H1 (cell line): Measurements from ENCODE around the gene WDR43. TPM values are rescaled to one million over a fixed set of nuclear protein-coding genes. Genes with fewer than 3 reads are reported as not detected.

Source experiments
- CTCF ChIA-PET: fragments of 300-600 bp; sonication (Branson Sonifier 250); formaldehyde crosslinking; loops from one replicate; lab custom pipeline; 2021; ENCODE audit not compliant: partially characterized antibody; lab: Charles Lee
- POLR2A ChIA-PET: fragments of 300-600 bp; sonication (Branson Sonifier 250); formaldehyde crosslinking; loops from one replicate; lab custom pipeline; 2021; ENCODE audit warnings: inconsistent platforms; ENCODE audit not compliant: partially characterized antibody; lab: Charles Lee
- DNase-seq, 2 experiments: peaks; one replicate each; pipeline versions ENCODE4 v3.0.0 to v3.0.0-alpha.2; 2010 to 2022; ENCODE audit warnings: low spot score in 2 of 2, low read depth in 1 of 2, mixed read lengths in 1 of 2
- FAIRE-seq: peaks from 2 replicates; lab custom pipeline; 2011; peaks lifted over from hg19 to GRCh38; lab: Jason Lieb, UNC
- H2AFZ ChIP-seq: 2 replicates; pipeline ENCODE4 v1.8.1; 2012; ENCODE audit warnings: low read length, inconsistent platforms
- H2AK5ac ChIP-seq: 2 replicates; pipeline ENCODE4 v1.6.1; 2013; ENCODE audit warnings: low read depth, low read length
- H2BK120ac ChIP-seq: replicated peaks from 2 replicates; pipeline ENCODE3; 2013; ENCODE audit warnings: low read depth, low read length, inconsistent platforms
- H2BK12ac ChIP-seq: 2 replicates; pipeline ENCODE4 v1.6.1; 2013; ENCODE audit warnings: low read depth, low read length
- H2BK15ac ChIP-seq: 2 replicates; pipeline ENCODE4 v1.6.1; 2013; ENCODE audit warnings: low read length
- H2BK20ac ChIP-seq: 2 replicates; pipeline ENCODE4 v1.6.1; 2013; ENCODE audit warnings: low read length
- H2BK5ac ChIP-seq: 2 replicates; pipeline ENCODE4 v1.6.1; 2013; ENCODE audit warnings: low read depth, low read length
- H3K14ac ChIP-seq: 2 replicates; pipeline ENCODE4 v1.6.1; 2013; ENCODE audit warnings: inconsistent platforms; ENCODE audit not compliant: insufficient read length
- H3K18ac ChIP-seq: 2 replicates; pipeline ENCODE4 v1.6.1; 2013; ENCODE audit warnings: low read length; ENCODE audit errors: extremely low read depth
- H3K23ac ChIP-seq: 2 replicates; pipeline ENCODE4 v1.6.1; 2013; ENCODE audit warnings: inconsistent platforms; ENCODE audit not compliant: insufficient read length
- H3K23me2 ChIP-seq: 2 replicates; pipeline ENCODE4 v1.6.1; 2013; ENCODE audit warnings: low read depth, low read length
- H3K27ac ChIP-seq: 2 replicates; pipeline ENCODE4 v1.6.1; 2011; ENCODE audit warnings: low read depth, low read length, inconsistent platforms
- H3K27me3 ChIP-seq, 4 experiments: replicated peaks in 1 of 4; 1 replicate in 1 of 4; 2 replicates in 3 of 4; pipeline versions ENCODE4 v1.6.1 to v1.8.1; 2011 to 2013; ENCODE audit warnings: low read length in 3 of 4, mild to moderate bottlenecking in 3 of 4, inconsistent platforms in 2 of 4, mixed read lengths in 2 of 4, moderate library complexity in 1 of 4; ENCODE audit not compliant: control insufficient read depth in 3 of 4, insufficient read depth in 3 of 4; ENCODE audit errors: extremely low read depth in 1 of 4
- H3K36me3 ChIP-seq, 4 experiments: 2 replicates each; pipeline versions ENCODE4 v1.6.1 to v1.8.1; 2011 to 2013; ENCODE audit warnings: mild to moderate bottlenecking in 4 of 4, low read length in 3 of 4, moderate library complexity in 2 of 4, control low read depth in 1 of 4, inconsistent platforms in 1 of 4; ENCODE audit not compliant: insufficient read depth in 4 of 4, control insufficient read depth in 2 of 4
- H3K4ac ChIP-seq: replicated peaks from 2 replicates; pipeline ENCODE3; 2013; ENCODE audit warnings: low read length, low read depth, mixed read lengths, inconsistent platforms; ENCODE audit not compliant: insufficient read length
- H3K4me1 ChIP-seq, 4 experiments: replicated peaks in 1 of 4; 1 replicate in 1 of 4; 2 replicates in 3 of 4; pipeline versions ENCODE4 v1.6.1 to v1.8.1; 2011 to 2013; ENCODE audit warnings: low read length in 3 of 4, inconsistent platforms in 2 of 4, mixed read lengths in 1 of 4; ENCODE audit not compliant: insufficient read depth in 4 of 4, control insufficient read depth in 3 of 4
- H3K4me2 ChIP-seq, 2 experiments: 2 replicates each; pipeline versions ENCODE4 v1.6.1 to v1.8.1; 2011 to 2013; ENCODE audit warnings: low read depth in 2 of 2, low read length in 2 of 2, control low read depth in 1 of 2, inconsistent platforms in 1 of 2, mild to moderate bottlenecking in 1 of 2; ENCODE audit not compliant: insufficient read depth in 1 of 2
- H3K4me3 ChIP-seq, 4 experiments: fragments of 200-600, 300-600 bp in 1 of 4; sonication (generic), shearing (Covaris generic), sonication (Bioruptor Twin) in 1 of 4; 2 replicates each; pipeline versions ENCODE4 v1.5.1 to v1.8.1; 2011 to 2016; ENCODE audit warnings: low read length in 4 of 4, low read depth in 3 of 4, control low read depth in 2 of 4, inconsistent platforms in 2 of 4, mild to moderate bottlenecking in 2 of 4, mixed read lengths in 1 of 4, moderate library complexity in 1 of 4; ENCODE audit not compliant: insufficient read depth in 2 of 4; ENCODE audit errors: extremely low read depth in 1 of 4
- H3K56ac ChIP-seq: replicated peaks from 2 replicates; pipeline ENCODE3; 2013; ENCODE audit warnings: low read depth, mild to moderate bottlenecking, mixed read lengths, low read length, inconsistent platforms; ENCODE audit not compliant: insufficient read length
- H3K79me1 ChIP-seq: 2 replicates; pipeline ENCODE4 v1.6.1; 2013; ENCODE audit warnings: low read depth, low read length, control low read depth
- H3K79me2 ChIP-seq, 2 experiments: 2 replicates each; pipeline versions ENCODE4 v1.6.1 to v1.8.1; 2012 to 2013; ENCODE audit warnings: low read length in 2 of 2, mild to moderate bottlenecking in 2 of 2, inconsistent platforms in 1 of 2; ENCODE audit not compliant: insufficient read depth in 2 of 2, control insufficient read depth in 1 of 2
- H3K9ac ChIP-seq, 4 experiments: replicated peaks in 1 of 4; 1 replicate in 1 of 4; 2 replicates in 3 of 4; pipeline versions ENCODE4 v1.6.1 to v1.8.1; 2011 to 2013; ENCODE audit warnings: low read depth in 3 of 4, low read length in 3 of 4, control low read depth in 2 of 4, mild to moderate bottlenecking in 2 of 4, moderate library complexity in 2 of 4, inconsistent platforms in 1 of 4; ENCODE audit errors: extremely low read depth in 1 of 4
- H3K9me3 ChIP-seq, 2 experiments: 2 replicates each; pipeline versions ENCODE4 v1.6.1 to v1.8.1; 2012 to 2013; ENCODE audit warnings: mild to moderate bottlenecking in 2 of 2, moderate library complexity in 2 of 2, control low read depth in 1 of 2, inconsistent platforms in 1 of 2, low read depth in 1 of 2, low read length in 1 of 2, mixed read lengths in 1 of 2; ENCODE audit not compliant: insufficient read depth in 2 of 2
- H4K20me1 ChIP-seq, 2 experiments: replicated peaks in 1 of 2; 2 replicates each; pipeline versions ENCODE3 to v1.8.1; 2011 to 2013; ENCODE audit warnings: inconsistent platforms in 2 of 2, low read length in 2 of 2, mild to moderate bottlenecking in 1 of 2; ENCODE audit not compliant: insufficient read depth in 2 of 2, control insufficient read depth in 1 of 2
- H4K5ac ChIP-seq: 2 replicates; pipeline ENCODE4 v1.6.1; 2013; ENCODE audit warnings: low read length, low read depth, mixed read lengths, inconsistent platforms; ENCODE audit not compliant: insufficient read length
- H4K8ac ChIP-seq: 2 replicates; pipeline ENCODE4 v1.8.0; 2013; ENCODE audit warnings: mild to moderate bottlenecking, moderate library complexity, low read length, inconsistent platforms; ENCODE audit not compliant: insufficient read depth; ENCODE audit errors: extremely low read depth
- H4K91ac ChIP-seq: replicated peaks from 2 replicates; pipeline ENCODE3; 2013; ENCODE audit warnings: low read length, mixed read lengths, inconsistent platforms; ENCODE audit not compliant: insufficient read length
- CBX5 ChIP-seq: fragments of 300-800, 300-1000 bp; sonication (generic); IDR thresholded peaks from 2 replicates; pipeline ENCODE4 v1.7.1; 2016; ENCODE audit warnings: antibody characterized with exemption, low read length, low read depth
- CTCF ChIP-seq, 3 experiments: IDR thresholded peaks; 1 replicate in 2 of 3; 2 replicates in 1 of 3; pipeline versions ENCODE4 v1.5.1 to v1.6.1; 2011; ENCODE audit warnings: low read length in 3 of 3, mild to moderate bottlenecking in 3 of 3, inconsistent platforms in 2 of 3, low read depth in 1 of 3, moderate library complexity in 1 of 3; ENCODE audit not compliant: insufficient read depth in 1 of 3; ENCODE audit errors: control extremely low read depth in 1 of 3
- EP300 ChIP-seq, 2 experiments: IDR thresholded peaks; 1 replicate in 1 of 2; 2 replicates in 1 of 2; pipeline ENCODE4 v1.6.1; 2011 to 2012; ENCODE audit warnings: low read depth in 2 of 2, low read length in 2 of 2, mild to moderate bottlenecking in 2 of 2, borderline replicate concordance in 1 of 2, inconsistent platforms in 1 of 2, moderate library complexity in 1 of 2
- HDAC2 ChIP-seq, 2 experiments: fragments of 300-600 bp in 1 of 2; sonication (generic) in 1 of 2; IDR thresholded peaks; 2 replicates each; pipeline ENCODE4 v1.6.1; 2011 to 2012; ENCODE audit warnings: low read depth in 2 of 2, low read length in 2 of 2, mild to moderate bottlenecking in 2 of 2, moderate library complexity in 2 of 2, borderline replicate concordance in 1 of 2, inconsistent platforms in 1 of 2
- MAFK ChIP-seq: IDR thresholded peaks from 2 replicates; pipeline ENCODE4 v1.6.1; 2012; ENCODE audit warnings: low read depth, mild to moderate bottlenecking, improper control_type of control experiment, low read length
- NANOG ChIP-seq: IDR thresholded peaks from 2 replicates; pipeline ENCODE4 v1.6.1; 2011; ENCODE audit warnings: low read length, low read depth, mild to moderate bottlenecking, inconsistent platforms; ENCODE audit not compliant: insufficient read depth, poor library complexity, severe bottlenecking
- RXRA ChIP-seq: IDR thresholded peaks from 2 replicates; pipeline ENCODE4 v1.6.1; 2011; ENCODE audit warnings: low read depth, mild to moderate bottlenecking, low read length, moderate library complexity; ENCODE audit not compliant: insufficient read depth
- SAP30 ChIP-seq: fragments of 300-600 bp; sonication (generic); IDR thresholded peaks from 2 replicates; pipeline ENCODE4 v1.7.1; 2012; ENCODE audit warnings: low read length, moderate library complexity, mild to moderate bottlenecking, inconsistent platforms; ENCODE audit not compliant: insufficient read depth, insufficient replicate concordance
- SP2 ChIP-seq: IDR thresholded peaks from 2 replicates; pipeline ENCODE4 v1.6.1; 2012; ENCODE audit warnings: mild to moderate bottlenecking, low read length, inconsistent platforms
- TAF7 ChIP-seq: optimal IDR thresholded peaks from 2 replicates; pipeline ENCODE3; 2011; ENCODE audit warnings: low read depth, mild to moderate bottlenecking, inconsistent platforms, low read length, moderate library complexity, borderline replicate concordance
- WGBS, 2 experiments: shearing (Covaris generic) in 1 of 2; methylation state at CpG; one replicate each; pipeline versions ENCODE4 v1.1.6 to v1.1.7; 2013 to 2015; ENCODE audit warnings: low lambda C conversion rate in 2 of 2, mixed read lengths in 2 of 2, inconsistent platforms in 1 of 2, low coverage in 1 of 2, missing lambda C conversion rate in 1 of 2; ENCODE audit not compliant: insufficient replicate concordance in 2 of 2, insufficient coverage in 1 of 2, insufficient read length in 1 of 2; ENCODE audit errors: extremely low coverage in 1 of 2, missing lambda C conversion rate in 1 of 2; 5-methylcytosine and 5-hydroxymethylcytosine counted together
- polyA plus RNA-seq, 7 experiments: library from polyadenylated mRNA; depleted of rRNA in 3 of 7; stranded (reverse) in 5 of 7; unstranded in 2 of 7; fragments of >200 nt in 5 of 7; fragments of 200-250 nt in 2 of 7; gene quantifications; 1 replicate in 5 of 7; 2 replicates in 1 of 7; 4 replicates in 1 of 7; pipeline versions ENCODE4 v1.2.1 to v1.2.3, GENCODE V29; 2011 to 2013; ENCODE audit warnings: missing spikeins in 2 of 7, mixed read lengths in 2 of 7
- total RNA-seq: library from RNA; stranded (reverse); fragmentation: NEBNext Ultra II Directional; extraction: Animal tissue kit (Norgen Biotek cat#: 25700); gene quantifications from 2 replicates; pipeline ENCODE4 v1.2.1, GENCODE V29; 2021

The WDR43 gene
- total and polyA plus RNA-seq, 2 of the 8 experiments (the other 6 are each of a cell fraction or from before 2014, with no cell fraction given), result 57.8 to 142 TPM

GRCh38 chr2:28991021-28991420, 96.6 kb downstream of the WDR43 start:
- Histone ChIP-seq H3K4ac (no peak overlapping the region), H3K79me2 (no peaks in the 10 kb centered on the region), H3K23me2 (no peaks in the 10 kb centered on the region; the same call in 1 of the 2 replicates), H3K4me3 (no peak overlapping the region), H2BK12ac (no peak overlapping the region), H3K36me3 (no peaks in the 10 kb centered on the region), H3K9me3 (no peaks in the 10 kb centered on the region), H3K27ac (no peak overlapping the region), H4K20me1 (no peaks in the 10 kb centered on the region), H4K91ac (no peak overlapping the region), H2BK20ac (no peak overlapping the region), H4K8ac (no peak overlapping the region), H2BK120ac (no peak overlapping the region), H3K4me1 (no peaks in the 10 kb centered on the region), H3K14ac (no peak overlapping the region), H2AK5ac (no peak overlapping the region), H4K5ac (no peak overlapping the region), H3K79me1 (no peaks in the 10 kb centered on the region), H3K18ac (no peak overlapping the region), H3K27me3 (no peaks in the 10 kb centered on the region), H2AFZ (no peak overlapping the region), H3K9ac (no peak overlapping the region), H2BK15ac (no peak overlapping the region), H2BK5ac (no peak overlapping the region), H3K56ac (no peak overlapping the region), H3K4me2 (no peak overlapping the region), H3K23ac (no peak overlapping the region)
- ChIA-PET POLR2A (no interaction called here), CTCF (interaction anchor here (0.6 kb wide), 2 partner anchors 37 to 170 kb away, joined by 3 to 4 read pairs; no protein-coding TSS in a partner anchor)
- no peak for DNase-seq
- TF ChIP-seq HDAC2 (IDR thresholded peaks at IDR 0.05; ENCODE audit: borderline replicate concordance in 1 of 2, low read depth in 2 of 2, low read length in 2 of 2) (no peak), NANOG (no peak), RXRA (no peak), EP300 (IDR thresholded peaks at IDR 0.05; ENCODE audit: borderline replicate concordance in 1 of 2, low read depth in 2 of 2, low read length in 2 of 2) (no peak), MAFK (no peak), SP2 (no peak), CBX5 (no peak), CTCF (IDR thresholded peaks at IDR 0.05; ENCODE audit: control extremely low read depth in 1 of 3, insufficient read depth in 1 of 3, low read depth in 1 of 3, low read length in 3 of 3) (no peak), TAF7 (no peak), SAP30 (no peak)
- WGBS, 2 experiments, result 93% methylated on average over 4 of the region's 4 CpGs; no CpG with 5 or more reads in 1 of the 2 experiments
- no peak for FAIRE-seq
